Thyroid gland (tissue), 4 donors: ENCODE results near the gene TUBB6.

Experiments used
- CTCF ChIP-seq, 6 experiments: fragments of 200-600 bp in 3 of 6; fragments of 450-650 bp in 3 of 6; sonication (generic) in 3 of 6; IDR thresholded peaks; one replicate each; pipeline ENCODE4 v1.5.1; 2016 to 2019; ENCODE audit warnings: antibody characterized with exemption in 6 of 6, mild to moderate bottlenecking in 2 of 6, inconsistent platforms in 1 of 6, moderate library complexity in 1 of 6
- POLR2A ChIP-seq, 2 donors: fragments of 450-650 bp; IDR thresholded peaks; one replicate each; pipeline ENCODE4 v1.6.1; 2017; ENCODE audit warnings: antibody characterized with exemption in 2 of 2, mild to moderate bottlenecking in 2 of 2, moderate library complexity in 1 of 2

DNA sequence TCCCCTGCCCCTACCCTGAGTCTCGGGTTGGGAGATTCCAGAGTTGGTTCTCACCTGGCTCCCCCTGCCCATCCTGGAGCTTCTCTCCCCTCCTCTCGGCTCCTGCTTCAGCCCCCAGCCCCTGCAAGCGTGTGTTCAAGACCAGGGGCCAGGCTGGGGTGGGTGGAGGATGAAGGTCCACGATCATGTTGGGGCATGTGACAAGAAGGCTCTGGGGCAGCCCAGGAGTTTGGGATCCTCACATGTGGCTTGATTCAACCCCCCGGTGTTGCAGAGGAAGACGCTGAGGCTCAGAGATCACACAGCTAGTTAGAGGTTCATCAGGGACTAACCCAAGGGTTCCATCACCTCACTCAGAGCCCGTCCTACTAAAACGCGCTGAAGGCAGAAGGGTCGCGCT is 14.2 kb upstream of the TUBB6 start:
- no peak for TF ChIP-seq CTCF (IDR thresholded peaks at IDR 0.05)
- no peak for TF ChIP-seq POLR2A (IDR thresholded peaks at IDR 0.05)
